ENCODE data around the gene ASB14.

Gene ASB14

DNA sequence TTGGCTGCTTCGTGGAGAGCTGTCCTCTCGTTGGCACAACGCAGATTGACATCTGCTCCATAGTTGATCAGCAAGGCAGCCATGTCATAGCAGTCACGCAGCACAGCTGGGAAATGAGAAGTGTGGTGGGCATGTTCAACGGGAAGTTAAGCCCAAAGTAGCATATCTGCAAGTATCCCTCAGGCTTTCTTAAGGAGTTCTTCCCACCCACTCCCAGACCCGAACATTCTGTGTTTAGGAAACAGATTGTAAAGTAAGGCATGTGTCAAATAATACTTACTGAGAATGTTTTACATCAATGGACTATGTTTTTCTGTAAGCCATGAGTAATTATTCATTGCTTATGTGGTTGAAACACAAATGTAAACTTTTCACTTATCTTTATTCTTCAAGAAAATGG is 9.2 kb downstream of the ASB14 start:
- H3K27ac ChIP-seq (ENCODE audit: insufficient read depth in 1 of 2, low read depth in 1 of 2, low read length in 2 of 2, poor library complexity in 1 of 2, severe bottlenecking in 2 of 2), result no peak overlapping the region
- peaks cover 0 to 12% (median 6%) of the 10 kb centered on the region in 4 experiments for H3K4me1 ChIP-seq (ENCODE audit: control extremely low read depth in 1 of 4, control insufficient read depth in 4 of 4, insufficient read depth in 4 of 4, low read length in 3 of 4)
- H3K4me3 ChIP-seq (ENCODE audit: control insufficient read depth in 1 of 7, extremely low read depth in 1 of 7, insufficient read depth in 4 of 7, low read depth in 2 of 7, low read length in 6 of 7), result no peak overlapping the region
- peaks cover 0 to 11% (median 4%) of the 10 kb centered on the region in 5 experiments for H3K9me3 ChIP-seq (ENCODE audit: control extremely low read depth in 1 of 5, control insufficient read depth in 4 of 5, insufficient read depth in 2 of 5, low read depth in 1 of 5, low read length in 4 of 5)
- POLR2A ChIA-PET, result no interaction called here
- peaks cover 0 to 3% (median under 1%) of the 10 kb centered on the region in 4 experiments for H3K36me3 ChIP-seq (ENCODE audit: control insufficient read depth in 4 of 4, insufficient read depth in 4 of 4, low read length in 3 of 4)
- 95% methylated on average over 5 of the region's 6 CpGs for WGBS (ENCODE audit: insufficient coverage)
- DNase-seq, result no peak
- CTCF ChIA-PET, result no interaction called here
- H3K27me3 ChIP-seq (replicated peaks in 2 of 5; ENCODE audit: control insufficient read depth in 4 of 5, insufficient read depth in 5 of 5, low read length in 4 of 5), result peaks cover 0 to 9% (median 2%) of the 10 kb centered on the region in 5 experiments

DNA sequence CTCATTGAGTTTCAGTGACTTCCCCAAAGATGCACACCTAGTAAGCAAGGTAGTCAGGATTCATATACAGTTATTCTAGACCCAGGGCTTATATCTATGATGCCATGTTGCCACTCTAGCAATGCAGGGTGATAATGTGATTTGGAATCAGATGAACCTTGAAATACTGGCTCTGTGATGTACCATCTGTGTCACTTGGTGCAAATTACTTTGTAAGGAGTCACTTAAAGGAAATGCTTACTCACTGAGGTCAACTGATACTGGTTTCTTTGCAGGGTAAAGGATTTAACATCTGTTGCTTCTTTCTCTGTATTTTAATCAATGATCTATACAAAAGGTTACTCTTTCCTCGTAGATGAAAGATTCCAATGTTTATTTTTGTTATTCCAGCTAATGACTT is 10.8 kb downstream of the ASB14 start:
- Histone ChIP-seq H3K36me3 (ENCODE audit: control insufficient read depth in 4 of 4, insufficient read depth in 4 of 4, low read length in 3 of 4) (peaks cover 0 to 4% (median under 1%) of the 10 kb centered on the region in 4 experiments), H3K4me3 (ENCODE audit: control insufficient read depth in 1 of 7, extremely low read depth in 1 of 7, insufficient read depth in 4 of 7, low read depth in 2 of 7, low read length in 6 of 7) (no peak overlapping the region), H3K27me3 (replicated peaks in 2 of 5; ENCODE audit: control insufficient read depth in 4 of 5, insufficient read depth in 5 of 5, low read length in 4 of 5) (peaks cover 0 to 9% (median 0%) of the 10 kb centered on the region in 5 experiments), H3K9me3 (ENCODE audit: control extremely low read depth in 1 of 5, control insufficient read depth in 4 of 5, insufficient read depth in 2 of 5, low read depth in 1 of 5, low read length in 4 of 5) (peaks cover 0 to 10% (median 4%) of the 10 kb centered on the region in 5 experiments), H3K4me1 (ENCODE audit: control extremely low read depth in 1 of 4, control insufficient read depth in 4 of 4, insufficient read depth in 4 of 4, low read length in 3 of 4) (peaks cover 0 to 12% (median 6%) of the 10 kb centered on the region in 4 experiments), H3K27ac (ENCODE audit: insufficient read depth in 1 of 2, low read depth in 1 of 2, low read length in 2 of 2, poor library complexity in 1 of 2, severe bottlenecking in 2 of 2) (no peak overlapping the region)
- CTCF ChIA-PET, result interaction anchor here (1.3 kb wide), 1 partner anchor 10 kb away, joined by 4 read pairs; no protein-coding TSS in a partner anchor
- WGBS (ENCODE audit: insufficient coverage), result no CpG with 5 or more reads among the region's 1 CpG
- POLR2A ChIA-PET, result no interaction called here
- peak; percentile 34 to 93 (median 86) for DNase-seq

DNA sequence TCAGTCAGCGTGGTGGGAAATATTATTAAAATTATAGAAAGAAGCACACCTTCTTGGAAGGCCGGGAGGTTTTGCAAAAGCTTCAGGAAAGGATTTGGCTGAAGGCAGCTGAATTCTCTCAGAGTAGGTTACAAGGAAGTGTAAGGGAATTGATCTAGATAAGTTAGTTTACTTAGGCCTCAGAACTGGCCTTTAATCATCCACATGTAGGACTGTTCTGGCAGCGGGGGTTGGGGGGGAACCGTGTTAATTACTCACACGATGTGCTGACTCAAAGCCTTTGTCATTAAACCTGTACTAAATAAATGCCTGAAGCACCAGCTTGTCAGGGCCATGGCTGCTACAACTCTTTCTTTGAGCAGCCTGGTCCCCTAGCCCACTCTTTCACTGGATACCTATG is 12.8 kb downstream of the ASB14 start:
- peaks cover 0 to 9% (median 2%) of the 10 kb centered on the region in 4 experiments for H3K36me3 ChIP-seq (ENCODE audit: control insufficient read depth in 4 of 4, insufficient read depth in 4 of 4, low read length in 3 of 4)
- no peak for DNase-seq
- H3K4me3 ChIP-seq (ENCODE audit: control insufficient read depth in 1 of 7, extremely low read depth in 1 of 7, insufficient read depth in 4 of 7, low read depth in 2 of 7, low read length in 6 of 7), result no peak overlapping the region
- peaks cover 0 to 6% (median 0%) of the 10 kb centered on the region in 5 experiments for H3K27me3 ChIP-seq (replicated peaks in 2 of 5; ENCODE audit: control insufficient read depth in 4 of 5, insufficient read depth in 5 of 5, low read length in 4 of 5)
- peaks cover 0 to 12% (median 6%) of the 10 kb centered on the region in 4 experiments for H3K4me1 ChIP-seq (ENCODE audit: control extremely low read depth in 1 of 4, control insufficient read depth in 4 of 4, insufficient read depth in 4 of 4, low read length in 3 of 4)
- ChIA-PET CTCF (interaction anchor here (0.9 to 1.3 kb wide), 2 partner anchors 12 to 138 kb away, joined by 3 read pairs; partner anchors contain the start of gene ASB14), POLR2A (no interaction called here)
- 93% methylated on average over 5 of the region's 5 CpGs for whole genome bisulfite sequencing (ENCODE audit: insufficient coverage)
- H3K9me3 ChIP-seq (ENCODE audit: control extremely low read depth in 1 of 5, control insufficient read depth in 4 of 5, insufficient read depth in 2 of 5, low read depth in 1 of 5, low read length in 4 of 5), result peaks cover 0 to 7% (median 3%) of the 10 kb centered on the region in 5 experiments
- no peak overlapping the region for H3K27ac ChIP-seq (ENCODE audit: insufficient read depth in 1 of 2, low read depth in 1 of 2, low read length in 2 of 2, poor library complexity in 1 of 2, severe bottlenecking in 2 of 2)

DNA sequence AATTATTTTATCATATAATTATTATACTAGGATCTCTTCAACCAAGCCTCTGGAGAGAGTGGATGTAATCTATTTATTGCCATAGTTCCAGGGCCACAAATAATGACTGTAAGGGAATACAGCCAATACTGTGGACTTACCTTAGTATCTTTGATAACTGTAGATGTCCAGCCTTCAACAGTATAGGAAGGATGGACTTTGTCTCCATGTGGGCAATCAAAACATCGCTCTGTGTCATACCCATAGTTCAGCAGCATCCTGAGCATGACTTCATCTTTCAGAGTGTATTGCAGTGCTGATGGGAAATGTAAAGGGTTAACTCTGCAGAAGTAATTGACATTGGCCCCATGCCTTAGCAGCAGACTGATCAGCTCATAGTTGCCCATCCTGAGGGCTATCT is 14.2 kb downstream of the ASB14 start:
- WGBS (ENCODE audit: insufficient coverage), result 100% methylated on average over 1 of the region's 1 CpG
- no peak overlapping the region for H3K27ac ChIP-seq (ENCODE audit: insufficient read depth in 1 of 2, low read depth in 1 of 2, low read length in 2 of 2, poor library complexity in 1 of 2, severe bottlenecking in 2 of 2)
- peaks cover 0 to 3% (median 0%) of the 10 kb centered on the region in 5 experiments for H3K27me3 ChIP-seq (replicated peaks in 2 of 5; ENCODE audit: control insufficient read depth in 4 of 5, insufficient read depth in 5 of 5, low read length in 4 of 5)
- H3K36me3 ChIP-seq (ENCODE audit: control insufficient read depth in 4 of 4, insufficient read depth in 4 of 4, low read length in 3 of 4), result peaks cover 0 to 10% (median 8%) of the 10 kb centered on the region in 4 experiments
- H3K4me3 ChIP-seq (ENCODE audit: control insufficient read depth in 1 of 7, extremely low read depth in 1 of 7, insufficient read depth in 4 of 7, low read depth in 2 of 7, low read length in 6 of 7), result no peak overlapping the region
- POLR2A ChIA-PET, result no interaction called here
- no peak for DNase-seq
- H3K4me1 ChIP-seq (ENCODE audit: control extremely low read depth in 1 of 4, control insufficient read depth in 4 of 4, insufficient read depth in 4 of 4, low read length in 3 of 4), result peaks cover 0 to 12% (median 6%) of the 10 kb centered on the region in 4 experiments
- CTCF ChIA-PET, result no interaction called here
- peaks cover 0 to 7% (median 3%) of the 10 kb centered on the region in 5 experiments for H3K9me3 ChIP-seq (ENCODE audit: control extremely low read depth in 1 of 5, control insufficient read depth in 4 of 5, insufficient read depth in 2 of 5, low read depth in 1 of 5, low read length in 4 of 5)

DNA sequence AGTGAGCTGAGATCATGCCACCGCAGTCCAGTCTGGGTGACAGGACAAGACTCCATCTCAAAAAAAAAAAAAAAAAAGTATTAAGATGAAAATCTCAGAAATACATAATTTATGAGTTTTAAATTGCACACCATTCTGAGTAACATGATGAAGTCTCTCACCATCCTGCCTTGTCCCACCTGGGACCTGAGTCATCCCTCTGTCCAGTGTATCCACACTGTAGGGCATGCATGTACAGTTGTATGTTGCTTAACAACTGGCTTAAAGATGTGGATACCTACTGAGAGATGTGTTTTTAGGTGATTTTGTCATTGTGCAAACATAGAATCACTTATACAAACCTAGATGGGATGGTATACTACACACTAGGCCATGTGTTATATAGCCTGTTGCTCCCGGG is 17.1 kb downstream of the ASB14 start:
- CTCF ChIA-PET, result no interaction called here

DNA sequence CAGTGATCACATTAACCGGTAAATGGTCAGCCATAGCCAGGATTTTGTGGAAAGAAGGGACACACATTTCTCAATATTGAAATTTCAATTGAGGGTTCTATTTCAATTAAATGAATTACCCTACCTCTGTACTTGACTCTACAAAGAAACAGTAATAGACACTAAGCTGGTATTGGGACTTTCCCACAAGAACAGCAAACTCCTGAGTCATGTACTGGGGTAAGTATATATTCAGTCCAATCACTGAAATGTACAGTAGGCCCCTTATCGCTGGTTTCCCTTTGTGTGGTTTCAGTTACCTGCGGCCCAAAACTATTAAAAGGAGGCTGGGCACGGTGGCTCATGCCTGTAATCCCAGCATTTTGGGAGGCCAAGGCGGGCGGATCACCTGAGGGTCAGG is 17.6 kb downstream of the ASB14 start:
- H3K9me3 ChIP-seq (ENCODE audit: control extremely low read depth in 1 of 5, control insufficient read depth in 4 of 5, insufficient read depth in 2 of 5, low read depth in 1 of 5, low read length in 4 of 5), result peaks cover 0 to 4% (median 2%) of the 10 kb centered on the region in 5 experiments
- POLR2A ChIA-PET, result no interaction called here
- peaks cover 4 to 33% (median 17%) of the 10 kb centered on the region in 4 experiments for H3K36me3 ChIP-seq (ENCODE audit: control insufficient read depth in 4 of 4, insufficient read depth in 4 of 4, low read length in 3 of 4)
- no peak overlapping the region for H3K27ac ChIP-seq (ENCODE audit: insufficient read depth in 1 of 2, low read depth in 1 of 2, low read length in 2 of 2, poor library complexity in 1 of 2, severe bottlenecking in 2 of 2)
- no peaks in the 10 kb centered on the region for H3K4me1 ChIP-seq (ENCODE audit: control extremely low read depth in 1 of 4, control insufficient read depth in 4 of 4, insufficient read depth in 4 of 4, low read length in 3 of 4)
- DNase-seq, result peak in 2 of 3 donors; percentile 20
- CTCF ChIA-PET, result interaction anchor here (0.9 kb wide), 1 partner anchor 53 kb away, joined by 3 read pairs; no protein-coding TSS in a partner anchor
- H3K27me3 ChIP-seq (replicated peaks in 2 of 5; ENCODE audit: control insufficient read depth in 4 of 5, insufficient read depth in 5 of 5, low read length in 4 of 5), result no peaks in the 10 kb centered on the region
- WGBS (ENCODE audit: insufficient coverage), result 100% methylated on average over 5 of the region's 6 CpGs
- H3K4me3 ChIP-seq (ENCODE audit: control insufficient read depth in 1 of 7, extremely low read depth in 1 of 7, insufficient read depth in 4 of 7, low read depth in 2 of 7, low read length in 6 of 7), result no peak overlapping the region

More for the DNA sequence above, 17.1 kb downstream of the ASB14 start:
- Histone ChIP-seq H3K4me1 (ENCODE audit: control extremely low read depth in 1 of 4, control insufficient read depth in 4 of 4, insufficient read depth in 4 of 4, low read length in 3 of 4) (no peaks in the 10 kb centered on the region), H3K27ac (ENCODE audit: insufficient read depth in 1 of 2, low read depth in 1 of 2, low read length in 2 of 2, poor library complexity in 1 of 2, severe bottlenecking in 2 of 2) (no peak overlapping the region), H3K27me3 (replicated peaks in 2 of 5; ENCODE audit: control insufficient read depth in 4 of 5, insufficient read depth in 5 of 5, low read length in 4 of 5) (no peaks in the 10 kb centered on the region), H3K4me3 (ENCODE audit: control insufficient read depth in 1 of 7, extremely low read depth in 1 of 7, insufficient read depth in 4 of 7, low read depth in 2 of 7, low read length in 6 of 7) (no peak overlapping the region), H3K36me3 (ENCODE audit: control insufficient read depth in 4 of 4, insufficient read depth in 4 of 4, low read length in 3 of 4) (peaks cover 4 to 27% (median 15%) of the 10 kb centered on the region in 4 experiments), H3K9me3 (ENCODE audit: control extremely low read depth in 1 of 5, control insufficient read depth in 4 of 5, insufficient read depth in 2 of 5, low read depth in 1 of 5, low read length in 4 of 5) (peaks cover 0 to 7% (median 3%) of the 10 kb centered on the region in 5 experiments)
- POLR2A ChIA-PET, result no interaction called here
- DNase-seq, result no peak
- WGBS (ENCODE audit: insufficient coverage), result no CpG with 5 or more reads among the region's 2 CpGs

DNA sequence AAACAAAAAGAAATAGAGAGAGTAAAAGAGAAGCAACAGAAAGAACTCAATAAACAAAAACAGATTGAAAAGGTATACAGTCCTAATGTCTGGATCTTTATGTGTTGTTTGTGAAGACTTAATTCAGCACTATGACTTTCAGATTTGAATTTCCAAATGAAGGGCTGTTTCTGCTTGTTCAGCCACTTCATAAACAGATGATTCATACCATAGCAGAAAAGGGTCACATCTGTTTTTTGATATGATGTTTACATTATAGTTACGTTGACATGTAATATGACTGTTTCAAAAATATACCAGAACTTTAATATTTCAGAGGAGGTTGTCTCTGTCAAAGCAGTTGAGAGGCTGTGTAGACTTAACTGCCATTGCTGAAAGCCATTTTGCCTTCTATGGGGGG is 24.1 kb downstream of the ASB14 start:
- peaks cover 22 to 83% (median 38%) of the 10 kb centered on the region in 4 experiments for H3K36me3 ChIP-seq (ENCODE audit: control insufficient read depth in 4 of 4, insufficient read depth in 4 of 4, low read length in 3 of 4)
- CTCF ChIA-PET, result no interaction called here
- no peaks in the 10 kb centered on the region for H3K4me1 ChIP-seq (ENCODE audit: control extremely low read depth in 1 of 4, control insufficient read depth in 4 of 4, insufficient read depth in 4 of 4, low read length in 3 of 4)
- POLR2A ChIA-PET, result no interaction called here
- H3K27me3 ChIP-seq (replicated peaks in 2 of 5; ENCODE audit: control insufficient read depth in 4 of 5, insufficient read depth in 5 of 5, low read length in 4 of 5), result no peaks in the 10 kb centered on the region
- peaks cover 0 to 11% (median 3%) of the 10 kb centered on the region in 5 experiments for H3K9me3 ChIP-seq (ENCODE audit: control extremely low read depth in 1 of 5, control insufficient read depth in 4 of 5, insufficient read depth in 2 of 5, low read depth in 1 of 5, low read length in 4 of 5)
- H3K27ac ChIP-seq (ENCODE audit: insufficient read depth in 1 of 2, low read depth in 1 of 2, low read length in 2 of 2, poor library complexity in 1 of 2, severe bottlenecking in 2 of 2), result no peak overlapping the region
- H3K4me3 ChIP-seq (ENCODE audit: control insufficient read depth in 1 of 7, extremely low read depth in 1 of 7, insufficient read depth in 4 of 7, low read depth in 2 of 7, low read length in 6 of 7), result no peak overlapping the region
- no CpG with 5 or more reads among the region's 1 CpG for WGBS (ENCODE audit: insufficient coverage)
- no peak for DNase-seq
